LNCaP clone FGC (cell line): ENCODE data around the gene FOSL1.
"Not testable (repeated sequence)": the region's sequence is repeated elsewhere in the genome, so short reads cannot be mapped to it uniquely, and the experiment has no call there.

ENCODE experiments used
- DNase-seq: peaks from one replicate; pipeline ENCODE4 v3.0.0-alpha.2; 2011; ENCODE audit warnings: low read depth
- H3K4me3 ChIP-seq: 2 replicates; pipeline ENCODE4 v1.5.1; 2011; ENCODE audit warnings: mild to moderate bottlenecking, low read depth, low read length, control low read depth
- CTCF ChIP-seq: IDR thresholded peaks from 2 replicates; pipeline ENCODE4 v1.5.1; 2012; ENCODE audit warnings: mild to moderate bottlenecking; ENCODE audit not compliant: control insufficient read depth, insufficient read depth; ENCODE audit errors: extremely low read depth

Gene FOSL1

GRCh38 chr11:65898656-65899355, 1.4 kb downstream of the FOSL1 start:
- no peak for DNase-seq
- no peak for TF ChIP-seq CTCF
- H3K4me3 ChIP-seq = no peak overlapping the region

DNA sequence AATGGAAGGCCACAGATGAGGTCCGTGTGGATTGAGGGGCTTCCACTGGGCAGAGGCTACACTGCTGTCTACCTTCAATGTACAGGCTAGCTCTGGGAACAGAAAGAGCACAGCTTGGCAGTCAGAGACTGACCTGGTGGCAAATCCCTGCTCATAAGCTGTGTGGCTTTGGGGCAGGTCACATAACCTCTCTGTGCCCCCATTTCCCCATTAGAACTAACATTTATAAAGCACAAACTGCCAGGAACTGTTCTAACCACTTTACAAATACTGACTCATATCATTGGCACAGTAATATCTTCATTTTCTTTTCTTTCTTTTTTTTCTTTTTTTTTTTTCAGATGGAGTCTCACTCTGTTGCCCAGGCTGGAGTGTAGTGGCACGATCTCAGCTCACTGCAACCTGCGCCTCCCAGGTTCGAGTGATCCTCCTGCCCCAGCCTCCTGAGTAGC, 3.1 kb downstream of the FOSL1 start:
- H3K4me3 ChIP-seq = no peak overlapping the region
- TF ChIP-seq CTCF = no peak
- DNase-seq = no peak

DNA sequence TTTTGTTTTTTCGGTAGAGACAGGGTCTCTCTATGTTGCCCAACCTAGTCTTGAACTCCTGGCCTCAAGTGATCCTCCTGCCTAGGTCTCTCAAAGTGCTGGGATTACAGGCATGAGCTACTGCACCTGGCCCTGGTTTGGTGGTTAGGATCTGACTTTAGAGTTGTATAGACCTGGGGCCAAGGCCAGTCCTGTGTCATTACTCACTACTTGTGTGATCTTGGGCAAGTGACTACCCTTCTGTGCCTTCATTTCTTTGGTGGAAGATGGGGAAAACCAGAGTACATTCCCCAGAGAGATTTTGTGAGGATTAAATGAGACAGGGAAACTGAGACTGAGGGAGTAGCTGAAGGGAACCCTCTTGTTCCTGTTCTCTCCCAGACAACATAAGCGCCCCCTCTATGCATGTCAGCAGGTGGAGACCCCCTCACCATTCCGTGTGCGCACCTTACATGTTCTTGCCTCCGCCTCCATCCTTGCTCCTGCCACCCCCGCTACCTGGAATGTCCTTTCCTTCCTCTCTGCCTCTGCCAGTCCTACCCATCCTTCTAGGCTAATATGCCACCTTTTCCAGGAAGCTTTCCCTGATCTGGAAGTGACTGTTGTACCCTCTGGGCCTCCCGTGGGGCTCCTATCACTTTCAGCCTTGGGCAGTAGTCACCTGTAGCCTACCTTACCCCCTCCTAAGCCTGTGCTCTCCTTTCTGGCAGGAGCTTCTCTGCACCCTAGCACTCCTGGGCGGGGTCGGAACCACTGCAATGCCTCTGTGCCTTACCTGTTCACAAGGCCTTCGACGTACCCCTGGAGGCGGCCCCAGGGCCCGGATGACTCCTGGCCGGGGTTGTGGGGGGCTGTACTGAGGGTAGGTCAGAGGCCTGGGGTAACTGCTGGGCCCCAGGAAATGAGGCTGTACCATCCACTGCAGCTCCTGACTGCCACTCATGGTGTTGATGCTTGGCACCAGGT, 3.9 kb downstream of the FOSL1 start:
- no peak for DNase-seq
- no peak overlapping the region for H3K4me3 ChIP-seq
- no peak for TF ChIP-seq CTCF

- TF ChIP-seq CTCF = no peak
- DNase-seq = no peak
- H3K4me3 ChIP-seq = no peak overlapping the region
Observed at GRCh38 chr11:65895482-65895981, 4.7 kb downstream of the FOSL1 start.

DNA sequence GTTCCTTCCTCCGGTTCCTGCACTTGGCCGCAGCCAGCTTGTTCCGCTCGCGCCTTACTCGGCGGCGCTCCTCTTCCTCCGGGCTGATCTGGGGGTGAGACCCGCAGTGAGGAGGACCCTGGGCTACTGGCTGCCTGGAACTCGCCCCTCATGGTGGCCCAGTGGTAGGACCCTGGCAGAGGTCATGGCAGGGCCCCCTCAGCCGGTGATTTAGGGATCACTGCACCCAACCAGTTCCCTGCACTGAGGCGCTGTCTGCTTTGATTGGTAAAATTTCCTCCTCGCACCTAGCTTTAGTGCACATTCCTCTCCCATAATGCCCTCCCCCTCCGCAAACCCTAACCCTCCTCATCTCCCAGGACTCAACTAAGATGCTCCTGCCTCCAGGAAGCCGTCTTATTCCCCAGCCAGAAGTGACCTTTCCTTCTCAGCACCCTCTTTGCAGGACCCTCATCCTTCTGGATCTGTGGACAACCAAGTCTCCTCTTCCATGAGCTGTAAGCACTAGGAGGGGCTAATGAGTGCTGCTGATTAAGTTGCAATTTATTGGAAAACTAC, 6.1 kb downstream of the FOSL1 start:
- TF ChIP-seq CTCF = no peak
- no peak overlapping the region for H3K4me3 ChIP-seq
- no peak for DNase-seq

GRCh38 chr11:65892661-65893317, 7.4 kb downstream of the FOSL1 start:
- no peak for TF ChIP-seq CTCF
- no peak for DNase-seq
- no peak overlapping the region for H3K4me3 ChIP-seq

DNA sequence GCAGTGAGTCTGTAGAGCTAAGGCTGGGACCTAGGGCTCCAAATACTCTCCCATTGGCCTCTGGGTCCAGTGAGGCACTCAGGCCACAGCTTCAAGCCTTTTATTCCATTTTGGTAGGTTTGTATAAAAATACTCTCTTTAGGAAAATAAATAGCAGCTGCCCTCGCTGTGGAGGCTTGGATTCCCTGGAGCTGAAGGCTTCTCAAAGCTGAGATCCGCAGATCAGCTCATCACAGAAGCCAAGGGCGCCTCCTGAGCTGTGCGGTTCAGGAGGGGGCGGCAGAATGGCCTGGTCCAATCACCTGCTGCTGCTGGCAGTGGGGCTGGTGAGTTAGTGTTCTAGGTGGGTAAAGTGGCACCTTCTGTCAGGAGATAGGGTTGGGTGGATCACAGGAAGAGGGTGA, 8.0 kb downstream of the FOSL1 start:
- not testable (repeated sequence) for DNase-seq
- peak overlapping the region; percentile 60; the same call in 1 of the 2 replicates for H3K4me3 ChIP-seq
